Esophagus squamous epithelium (tissue), 5 donors: ENCODE results near the gene MAPRE2. TPM values are rescaled to one million over a fixed set of nuclear protein-coding genes. Genes with fewer than 3 reads are reported as not detected.

Experiments used
- DNase-seq: peaks from one replicate; lab custom pipeline; 2025; lab: John Stamatoyannopoulos, UW
- H3K27ac ChIP-seq, 4 donors: fragments of 200-600 bp; sonication (generic); one replicate each; pipeline ENCODE4 v1.5.1; 2016 to 2019; ENCODE audit warnings: mild to moderate bottlenecking in 1 of 4
- H3K27me3 ChIP-seq, 4 donors: fragments of 200-600 bp; sonication (generic); 1 replicate in 3 of 4; 2 replicates in 1 of 4; pipeline versions ENCODE4 v1.5.1 to v1.6.0; 2017 to 2021; ENCODE audit warnings: antibody characterized with exemption in 1 of 4
- H3K36me3 ChIP-seq, 3 donors: fragments of 200-600 bp; sonication (generic); one replicate each; pipeline ENCODE4 v1.5.1; 2016 to 2019
- H3K4me1 ChIP-seq, 3 donors: fragments of 200-600 bp; sonication (generic); one replicate each; pipeline ENCODE4 v1.5.1; 2017 to 2019
- H3K4me3 ChIP-seq, 4 donors: fragments of 200-600 bp; sonication (generic); 1 replicate in 3 of 4; 2 replicates in 1 of 4; pipeline ENCODE4 v1.5.1; 2016 to 2019; ENCODE audit warnings: mild to moderate bottlenecking in 2 of 4, moderate library complexity in 1 of 4
- H3K9me3 ChIP-seq, 3 donors: fragments of 200-600 bp; sonication (generic); one replicate each; pipeline ENCODE4 v1.5.1; 2016 to 2019
- CTCF ChIP-seq, 6 experiments: fragments of 450-650 bp in 4 of 6; fragments of 200-600 bp in 2 of 6; sonication (generic) in 2 of 6; IDR thresholded peaks; one replicate each; pipeline ENCODE4 v1.5.1; 2016 to 2019; ENCODE audit warnings: antibody characterized with exemption in 6 of 6, mild to moderate bottlenecking in 4 of 6, moderate library complexity in 4 of 6
- POLR2A ChIP-seq, 4 donors: fragments of 450-650 bp; IDR thresholded peaks; one replicate each; pipeline ENCODE4 v1.6.1; 2017; ENCODE audit warnings: antibody characterized with exemption in 4 of 4, mild to moderate bottlenecking in 4 of 4, moderate library complexity in 3 of 4
- WGBS, 2 donors: methylation state at CpG; one replicate each; pipeline ENCODE4 v1.1.5; 2018; 5-methylcytosine and 5-hydroxymethylcytosine counted together
- intact Hi-C: fragments of 100-400 bp; cut with DNase I; formaldehyde crosslinking; loops from one replicate; pipeline ENCODE4 v1.15.0; 2022
- total RNA-seq, 4 donors: library from RNA; depleted of rRNA; stranded (reverse); fragments of >200 nt; gene quantifications; one replicate each; pipeline ENCODE4 v1.1.0, GENCODE V29; 2016
- donor health status: DM: yes; HTN: yes; CAD: no.

MAPRE2 gene
- total RNA-seq, 4 donors from 2014 or later, result 1.5 to 9.0 (median 5.0) TPM

DNA sequence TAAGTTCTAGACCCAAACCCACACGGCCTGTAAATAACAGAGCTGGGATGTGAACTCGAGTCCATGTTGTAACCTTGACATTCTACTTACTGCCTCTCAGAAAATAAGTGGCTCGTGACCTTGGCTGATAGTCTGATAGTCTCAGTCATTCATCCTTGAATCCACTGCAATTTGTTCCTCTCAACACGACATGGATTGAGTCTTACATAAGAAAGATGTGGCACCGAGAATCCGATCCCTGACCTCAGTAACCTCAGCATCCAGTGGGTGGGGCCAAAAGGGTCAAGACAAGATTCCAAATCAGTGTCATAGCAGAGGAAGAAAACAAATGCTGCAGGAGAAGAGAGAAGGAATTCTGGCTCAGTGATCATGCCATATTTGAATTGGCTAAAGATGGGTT lies 97.6 kb downstream of the MAPRE2 start:
- H3K36me3 ChIP-seq, result peaks cover 0 to 41% (median 0%) of the 10 kb centered on the region in 3 donors
- 68 to 80% methylated on average over 6 of the region's 6 CpGs for WGBS, 2 donors
- no peaks in the 10 kb centered on the region for H3K27me3 ChIP-seq
- no peak for DNase-seq
- no peak overlapping the region for H3K4me3 ChIP-seq
- TF ChIP-seq POLR2A (IDR thresholded peaks at IDR 0.05) (no peak), CTCF (IDR thresholded peaks at IDR 0.05) (no peak)
- H3K9me3 ChIP-seq, result no peaks in the 10 kb centered on the region
- H3K4me1 ChIP-seq, result peaks cover 0 to under 1% (median 0%) of the 10 kb centered on the region in 3 donors
- intact Hi-C loops, result no loop called here
- no peak overlapping the region for H3K27ac ChIP-seq

GRCh38 chr18:35139517-35139916 lies 98.3 kb downstream of the MAPRE2 start:
- no peaks in the 10 kb centered on the region for H3K27me3 ChIP-seq
- no peak for TF ChIP-seq CTCF (IDR thresholded peaks at IDR 0.05)
- no peak for TF ChIP-seq POLR2A (IDR thresholded peaks at IDR 0.05)
- no peak for DNase-seq
- H3K4me1 ChIP-seq, result peaks cover 0 to 5% (median 0%) of the 10 kb centered on the region in 3 donors
- no peak overlapping the region for H3K4me3 ChIP-seq
- H3K36me3 ChIP-seq, result peaks cover 0 to 36% (median 0%) of the 10 kb centered on the region in 3 donors
- 75 to 100% methylated on average over 1 to 3 of the region's 3 CpGs for WGBS, 2 donors
- intact Hi-C loops, result no loop called here
- H3K27ac ChIP-seq, result no peak overlapping the region
- no peaks in the 10 kb centered on the region for H3K9me3 ChIP-seq

DNA sequence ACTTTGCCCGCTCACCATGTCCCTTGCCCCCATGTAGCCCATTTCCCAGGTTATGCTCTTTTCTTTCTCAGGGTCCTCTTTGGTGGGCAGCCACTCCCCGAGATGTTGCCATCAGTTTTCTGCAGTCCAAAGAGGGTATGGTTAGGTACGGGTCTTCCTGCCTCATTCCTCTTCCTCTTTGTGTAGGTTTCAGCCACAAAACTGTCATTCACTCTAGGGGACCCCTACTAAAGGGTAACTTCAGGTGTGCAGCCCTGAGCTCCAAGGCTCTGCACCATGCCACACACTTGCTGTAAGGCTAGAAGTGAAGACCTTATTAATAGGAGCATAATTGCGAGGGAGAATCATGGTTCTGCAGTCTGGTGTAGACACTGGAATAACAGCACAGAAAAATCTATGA lies 99.9 kb downstream of the MAPRE2 start:
- 87 to 88% methylated on average over 4 of the region's 4 CpGs for WGBS, 2 donors
- H3K9me3 ChIP-seq, result no peaks in the 10 kb centered on the region
- H3K4me1 ChIP-seq, result peaks cover 0 to 5% (median 0%) of the 10 kb centered on the region in 3 donors
- no peak for TF ChIP-seq CTCF (IDR thresholded peaks at IDR 0.05)
- H3K27ac ChIP-seq, result no peak overlapping the region
- no peaks in the 10 kb centered on the region for H3K27me3 ChIP-seq
- DNase-seq, result no peak
- no peak overlapping the region for H3K4me3 ChIP-seq
- intact Hi-C loops, result loop anchor here (5.0 kb wide), 1 partner anchor 134 kb away; no protein-coding TSS in a partner anchor
- peaks cover 0 to 28% (median 0%) of the 10 kb centered on the region in 3 donors for H3K36me3 ChIP-seq

DNA sequence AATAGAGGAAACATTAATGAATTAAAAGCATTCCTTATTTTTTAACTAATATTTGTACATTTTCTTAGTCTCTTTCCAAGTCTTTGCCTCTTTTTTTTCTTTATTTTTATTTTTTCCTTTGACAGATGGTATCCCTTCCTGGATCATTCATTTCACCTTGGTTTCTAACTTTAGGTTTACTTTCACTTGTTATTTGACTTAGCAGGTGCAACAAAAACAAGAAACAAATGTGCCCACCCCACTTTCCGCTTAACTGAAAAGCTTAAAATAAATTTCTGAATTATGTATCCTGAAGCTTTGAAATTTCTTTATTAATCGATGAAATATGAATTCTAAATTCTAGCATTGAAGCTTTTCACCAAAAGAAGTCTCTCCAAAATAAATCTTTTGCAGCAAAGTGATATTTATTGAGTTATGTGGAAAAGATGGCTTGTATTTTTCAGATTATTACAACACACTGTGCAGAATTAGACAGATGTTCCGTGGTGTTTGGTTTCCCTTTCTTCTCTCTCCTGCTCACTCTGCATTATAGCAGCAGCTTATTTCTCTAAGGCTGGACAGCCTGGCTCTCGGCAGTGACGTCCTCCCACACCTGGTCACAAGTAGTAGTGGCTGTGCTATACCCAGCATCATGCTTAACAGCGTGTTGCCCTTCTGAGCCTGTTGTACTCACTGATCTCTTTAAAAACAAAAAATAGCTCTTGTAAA lies 100.5 kb downstream of the MAPRE2 start:
- Histone ChIP-seq H3K27ac (no peak overlapping the region), H3K4me1 (peaks cover 0 to 5% (median 0%) of the 10 kb centered on the region in 3 donors), H3K36me3 (peaks cover 0 to 22% (median 0%) of the 10 kb centered on the region in 3 donors), H3K9me3 (no peaks in the 10 kb centered on the region), H3K4me3 (no peak overlapping the region), H3K27me3 (no peaks in the 10 kb centered on the region)
- no peak for DNase-seq
- 79 to 86% methylated on average over 6 of the region's 6 CpGs for WGBS, 2 donors
- intact Hi-C loops, result loop anchor here (5.0 kb wide), 1 partner anchor 134 kb away; no protein-coding TSS in a partner anchor
- TF ChIP-seq CTCF (IDR thresholded peaks at IDR 0.05), result no peak
- no peak for TF ChIP-seq POLR2A (IDR thresholded peaks at IDR 0.05)

GRCh38 chr18:35142275-35142615 lies 101.0 kb downstream of the MAPRE2 start:
- 60 to 80% methylated on average over 1 of the region's 1 CpG for WGBS, 2 donors
- intact Hi-C loops, result loop anchor here (5.0 kb wide), 1 partner anchor 135 kb away; no protein-coding TSS in a partner anchor
- no peak overlapping the region for H3K27ac ChIP-seq
- H3K27me3 ChIP-seq, result no peaks in the 10 kb centered on the region
- peaks cover 0 to 5% (median 0%) of the 10 kb centered on the region in 3 donors for H3K4me1 ChIP-seq
- DNase-seq, result no peak
- H3K9me3 ChIP-seq, result no peaks in the 10 kb centered on the region
- TF ChIP-seq CTCF (IDR thresholded peaks at IDR 0.05), result no peak
- TF ChIP-seq POLR2A (IDR thresholded peaks at IDR 0.05), result no peak
- H3K4me3 ChIP-seq, result no peak overlapping the region
- H3K36me3 ChIP-seq, result peaks cover 0 to 17% (median 0%) of the 10 kb centered on the region in 3 donors
